Endometrial microvascular endothelial cells (primary cell): Measurements from ENCODE around the gene CYB5RL. TPM values are rescaled to one million over a fixed set of nuclear protein-coding genes. Genes with fewer than 3 reads are reported as not detected.
"Not testable (repeated sequence)": the region's sequence is repeated elsewhere in the genome, so short reads cannot be mapped to it uniquely, and the experiment has no call there.

Experiments used
- in situ Hi-C: cut with HindIII; loops from 2 replicates; pipeline ENCODE4 v1.10.0; 2017; ENCODE audit warnings: low sequenced_read_pairs, low pct_unique_long_range_greater_than_20kb; ENCODE audit errors: inconsistent ontology term
- total RNA-seq: library from RNA; depleted of rRNA; stranded (reverse); fragments of >200 nt; gene quantifications from one replicate; pipeline ENCODE4 v1.2.3, GENCODE V29; 2015; ENCODE audit errors: inconsistent ontology term

Gene CYB5RL
- total RNA-seq, 1 donor from 2014 or later, result 7.3 TPM

GRCh38 chr1:54228638-54229079, 28.8 kb upstream of the CYB5RL start:
- in situ Hi-C loops, result no loop called here

- in situ Hi-C loops, result no loop called here
Measured at GRCh38 chr1:54227891-54228310, 28.1 kb upstream of the CYB5RL start.

GRCh38 chr1:54227091-54227602, 27.3 kb upstream of the CYB5RL start:
- in situ Hi-C loops, result no loop called here

- in situ Hi-C loops, result no loop called here
Measured at GRCh38 chr1:54225986-54226559, 26.2 kb upstream of the CYB5RL start.

- in situ Hi-C loops, result no loop called here
Measured at GRCh38 chr1:54225378-54225777, 25.5 kb upstream of the CYB5RL start.

GRCh38 chr1:54224233-54224632, 24.4 kb upstream of the CYB5RL start:
- in situ Hi-C loops, result no loop called here

GRCh38 chr1:54223441-54224202, 23.8 kb upstream of the CYB5RL start:
- in situ Hi-C loops, result no loop called here

- in situ Hi-C loops, result no loop called here
Measured at GRCh38 chr1:54222711-54223110, 22.9 kb upstream of the CYB5RL start.

GRCh38 chr1:54221867-54222484, 22.1 kb upstream of the CYB5RL start:
- in situ Hi-C loops, result no loop called here

- in situ Hi-C loops, result no loop called here
Measured at GRCh38 chr1:54221113-54221834, 21.4 kb upstream of the CYB5RL start.

- in situ Hi-C loops, result no loop called here
Measured at GRCh38 chr1:54220004-54220811, 20.4 kb upstream of the CYB5RL start.

GRCh38 chr1:54219688-54220003, 19.8 kb upstream of the CYB5RL start:
- in situ Hi-C loops, result no loop called here

- in situ Hi-C loops, result no loop called here
Measured at GRCh38 chr1:54218883-54219687, 19.3 kb upstream of the CYB5RL start.

GRCh38 chr1:54215523-54215922, 15.7 kb upstream of the CYB5RL start:
- in situ Hi-C loops, result no loop called here

- in situ Hi-C loops, result no loop called here
Measured at GRCh38 chr1:54212872-54213271, 13.0 kb upstream of the CYB5RL start.

GRCh38 chr1:54207896-54208295, 8.1 kb upstream of the CYB5RL start:
- in situ Hi-C loops, result not testable (repeated sequence)

GRCh38 chr1:54207287-54207686, 7.5 kb upstream of the CYB5RL start:
- in situ Hi-C loops, result no loop called here

- in situ Hi-C loops, result no loop called here
Measured at GRCh38 chr1:54204199-54204598, 4.4 kb upstream of the CYB5RL start.
